Measurements from ENCODE around the gene TBC1D5.
A peak's percentile ranks its signal among the peaks of the same experiment; 100 is the strongest.
"Not testable (repeated sequence)": the region's sequence is repeated elsewhere in the genome, so short reads cannot be mapped to it uniquely, and the experiment has no call there.

TBC1D5 gene

DNA sequence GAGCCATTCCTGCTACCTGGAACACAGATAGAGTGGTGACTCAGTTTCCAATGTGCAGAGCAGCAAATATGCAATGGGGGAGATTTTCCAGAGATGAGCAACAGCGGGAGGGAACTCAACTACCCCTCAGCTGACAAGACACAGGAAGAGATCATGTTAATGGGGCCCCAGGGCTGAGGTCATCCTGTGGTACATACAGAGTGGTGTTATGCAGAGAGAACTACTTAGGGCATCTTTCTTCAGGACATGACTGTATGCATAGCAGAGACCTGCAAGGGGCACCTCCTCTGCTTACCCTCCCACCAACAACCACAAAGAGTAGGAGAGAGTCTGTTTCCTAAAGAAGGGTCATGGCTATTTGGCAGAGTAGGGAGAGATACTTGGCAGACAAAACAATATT, 6.8 kb upstream of the TBC1D5 start:
- no peak for DNase-seq

DNA sequence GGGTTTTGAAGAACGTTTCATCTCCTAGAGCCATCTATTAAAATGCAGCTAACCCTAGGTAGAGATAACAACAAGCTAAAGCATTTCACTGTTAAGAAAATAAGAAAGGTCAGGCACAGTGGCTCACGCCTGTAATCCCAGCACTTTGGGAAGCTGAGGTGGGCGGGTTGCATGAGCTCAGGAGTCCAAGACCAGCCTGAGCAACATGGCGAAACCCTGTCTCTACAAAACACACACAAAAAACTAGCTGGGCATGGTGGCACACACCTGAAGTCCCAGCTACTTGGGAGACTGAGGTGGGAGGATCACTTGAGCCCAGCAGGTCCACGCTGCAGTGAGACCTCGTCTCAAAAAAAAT, 5.4 kb upstream of the TBC1D5 start:
- DNase-seq, result no peak

DNA sequence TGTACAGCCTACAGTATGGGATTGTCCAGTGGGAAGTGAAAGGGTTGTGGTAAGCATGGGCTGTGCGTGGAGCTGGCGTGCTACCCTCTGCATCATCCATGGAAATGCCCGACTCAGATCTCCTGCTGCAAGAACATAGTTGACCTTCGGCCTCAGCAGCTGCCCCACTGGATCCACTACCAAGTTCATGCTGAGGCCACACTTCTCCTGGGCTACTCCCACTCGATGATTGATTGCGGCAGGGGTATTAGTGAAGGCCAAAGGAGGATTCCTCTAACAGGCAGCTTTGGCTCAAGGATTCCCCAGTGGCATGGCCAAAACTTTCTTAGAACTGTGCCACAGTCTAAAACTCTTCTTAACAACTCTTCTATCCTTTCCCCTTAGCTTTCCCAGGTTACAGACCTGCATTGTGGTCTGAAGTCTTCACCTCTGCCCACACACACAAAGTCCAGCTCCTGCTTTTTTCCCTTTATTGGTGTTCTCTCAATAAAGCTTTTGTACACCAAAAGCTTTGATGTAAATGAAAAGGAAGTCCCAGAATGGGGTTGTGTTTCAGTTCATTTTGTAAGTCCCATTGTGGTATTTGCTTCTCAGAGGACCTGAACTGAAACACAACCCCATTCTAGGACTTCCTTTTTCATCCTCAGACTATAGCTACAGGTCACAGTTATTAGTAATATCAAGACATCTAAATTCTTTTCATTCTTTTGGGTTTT, 4.9 kb upstream of the TBC1D5 start:
- no peak for DNase-seq

DNA sequence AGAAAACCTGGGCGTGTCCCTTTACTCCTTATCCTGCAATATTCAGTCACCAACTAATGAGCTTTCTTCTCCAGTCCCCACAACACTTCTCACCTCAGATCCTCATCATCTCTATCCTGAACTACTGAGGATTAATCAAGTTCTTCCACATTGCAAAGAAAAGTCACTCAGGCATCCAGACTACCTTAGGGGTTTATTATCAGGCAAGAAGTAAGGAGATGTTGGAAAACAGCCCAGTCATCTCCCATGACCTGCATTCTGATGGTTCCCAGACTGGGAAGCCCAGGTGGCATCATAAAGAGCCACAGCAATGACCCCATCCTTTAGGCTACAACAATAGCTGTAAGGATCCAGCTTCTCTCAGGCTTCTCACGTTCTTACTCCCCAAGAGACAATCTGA, 3.5 kb upstream of the TBC1D5 start:
- DNase-seq, result no peak

DNA sequence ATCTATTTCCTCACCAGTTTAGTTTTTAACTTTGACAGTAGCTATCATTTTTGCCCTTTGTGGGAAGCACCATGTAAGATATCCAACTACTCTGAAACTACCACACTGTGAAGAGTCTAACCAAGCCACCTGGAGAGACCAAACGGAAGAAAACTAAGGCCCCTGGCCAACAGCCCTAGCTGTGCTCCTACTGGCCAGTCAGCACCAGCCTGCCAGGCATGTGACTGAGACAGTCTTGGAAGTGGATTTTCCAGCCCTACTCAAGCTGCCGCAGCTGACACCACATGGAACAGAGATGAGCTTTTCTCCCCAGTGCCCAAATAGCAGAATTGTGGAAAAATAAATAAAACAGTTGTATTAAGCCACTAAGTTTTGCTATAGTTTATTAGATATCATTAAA, 2.9 kb upstream of the TBC1D5 start:
- no peak for DNase-seq

DNA sequence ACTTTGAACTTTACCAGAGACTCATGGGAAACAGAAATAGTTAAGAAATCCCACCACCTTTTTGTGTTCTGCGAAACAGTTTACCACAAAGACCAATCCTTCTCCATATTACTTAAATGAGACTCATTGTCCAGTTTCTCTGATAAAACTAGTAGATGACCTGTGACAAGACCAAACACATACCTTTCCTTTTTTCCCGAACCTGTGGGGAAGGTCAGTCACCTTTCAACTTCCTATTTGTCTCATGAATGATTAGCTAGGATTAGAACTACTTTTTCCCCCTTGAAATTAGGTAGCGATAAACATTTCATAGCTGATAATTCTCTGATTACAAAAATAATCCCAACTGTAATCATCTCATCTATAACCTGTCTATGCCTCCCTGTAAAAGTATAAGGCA, 2.3 kb upstream of the TBC1D5 start:
- DNase-seq, result no peak

DNA sequence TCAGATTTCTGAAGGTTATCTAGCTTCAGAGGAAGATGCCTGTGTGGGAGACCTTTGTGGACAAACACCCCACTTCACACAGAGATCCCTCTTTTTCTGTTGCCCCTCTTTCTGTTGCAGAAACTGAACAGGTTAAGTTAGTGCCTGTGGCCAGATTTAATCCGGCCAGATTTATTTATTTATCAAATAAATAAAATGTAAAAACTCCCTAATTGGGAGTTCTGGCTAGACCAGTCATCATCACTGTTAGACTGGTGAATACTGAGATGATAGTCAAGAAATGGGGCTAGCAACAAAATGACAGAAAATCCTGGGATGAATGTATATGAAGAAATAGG, 1.2 kb upstream of the TBC1D5 start:
- DNase-seq, result no peak

DNA sequence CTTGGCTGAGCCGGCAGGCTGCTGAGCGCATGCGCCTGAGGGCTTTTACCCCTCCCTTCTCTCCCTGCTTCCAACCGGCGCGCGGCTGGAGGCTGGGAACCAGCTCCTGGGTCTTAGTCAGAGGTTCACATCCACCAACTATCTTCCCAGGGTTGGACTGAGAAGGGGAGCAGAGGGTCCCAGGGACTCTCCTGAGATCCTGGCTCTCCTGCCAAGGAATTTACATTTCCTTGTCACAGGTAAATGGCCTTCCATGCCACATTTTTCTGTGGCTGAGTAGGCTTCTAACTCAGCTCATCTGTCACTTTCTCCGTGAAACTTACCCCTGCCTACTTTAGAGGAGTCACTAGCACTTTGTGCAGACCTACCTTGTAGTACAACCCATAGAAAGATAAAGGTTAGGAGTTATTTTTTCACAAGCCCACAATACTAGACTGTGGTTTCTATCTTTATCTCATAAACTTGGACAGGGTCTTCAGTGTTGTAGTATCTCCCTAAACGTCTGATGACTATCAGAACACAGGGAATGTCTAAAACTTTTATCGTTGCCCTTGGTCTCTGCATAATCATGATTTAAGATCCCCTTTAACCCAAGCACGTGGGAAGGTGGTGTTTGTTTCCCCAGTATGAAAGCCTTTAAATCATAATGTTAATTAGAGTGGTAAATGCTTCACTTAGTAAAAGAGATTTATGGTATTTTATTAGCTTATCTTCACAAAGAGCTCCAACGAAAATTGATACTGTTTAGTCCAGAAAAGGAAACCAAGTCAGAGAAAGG, 638 bp upstream of the TBC1D5 start:
- peak; percentile 42 for DNase-seq

DNA sequence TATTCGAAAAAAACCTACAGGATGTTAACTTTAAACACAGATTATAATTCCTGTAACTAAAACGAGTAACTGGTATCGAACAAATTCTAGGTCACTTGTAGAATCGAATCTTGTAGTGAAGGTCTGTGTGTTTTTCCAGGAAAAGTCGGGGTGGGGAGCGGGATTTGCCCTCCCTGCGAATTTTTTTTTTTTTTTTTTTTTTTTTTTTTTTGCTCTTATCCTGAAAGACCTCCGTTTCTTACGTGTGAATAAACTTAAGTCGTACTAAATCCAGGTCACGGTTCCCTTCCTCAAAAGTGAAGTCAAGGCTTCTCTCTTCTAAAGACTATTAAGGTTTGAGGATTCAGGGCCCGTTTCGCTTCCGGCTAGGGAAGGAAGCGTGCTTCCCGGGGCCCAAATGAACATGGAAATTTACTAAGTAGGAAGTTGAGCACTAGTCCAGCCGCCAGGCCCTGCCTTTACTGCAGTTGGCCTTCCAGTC, 770 bp downstream of the TBC1D5 start:
- DNase-seq, result peak; percentile 72

DNA sequence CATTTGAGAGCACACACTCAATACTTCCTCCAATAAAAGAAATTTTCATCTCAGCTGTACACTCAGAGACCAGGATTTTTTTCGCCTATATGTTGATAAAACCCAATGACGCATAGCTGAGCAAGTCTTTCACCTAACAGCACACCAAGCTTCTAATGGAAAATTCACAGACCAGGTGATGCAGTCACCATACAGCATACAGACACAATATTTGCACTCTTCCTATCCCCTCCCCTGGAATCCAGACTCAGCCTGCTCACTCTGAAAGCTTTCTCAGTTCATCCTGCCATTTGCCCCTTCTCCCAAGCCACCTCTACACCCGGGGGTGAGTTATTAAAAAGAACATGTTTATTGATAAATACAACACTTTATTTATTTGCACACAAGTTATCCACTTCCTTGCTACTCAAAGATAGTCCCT, 1.7 kb downstream of the TBC1D5 start:
- DNase-seq, result peak; percentile 41

DNA sequence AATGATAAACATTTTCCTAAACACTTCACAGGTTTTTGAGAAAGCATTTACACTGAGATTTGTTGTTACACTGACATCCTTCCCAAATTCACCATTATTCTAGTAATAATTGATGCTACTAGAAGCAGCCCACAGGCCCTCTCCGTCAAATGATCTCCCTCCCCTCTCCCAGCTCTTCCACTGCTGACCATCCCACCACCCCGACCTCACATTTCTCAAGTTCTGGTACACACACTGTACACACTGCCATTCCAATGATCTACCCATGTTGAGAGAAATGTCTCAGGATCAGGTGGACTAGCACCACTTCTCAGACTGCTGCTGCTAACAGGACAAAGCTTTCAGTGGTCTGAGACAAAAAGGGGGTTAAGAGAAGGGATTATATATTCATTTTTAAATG, 3.5 kb downstream of the TBC1D5 start:
- no peak for DNase-seq

DNA sequence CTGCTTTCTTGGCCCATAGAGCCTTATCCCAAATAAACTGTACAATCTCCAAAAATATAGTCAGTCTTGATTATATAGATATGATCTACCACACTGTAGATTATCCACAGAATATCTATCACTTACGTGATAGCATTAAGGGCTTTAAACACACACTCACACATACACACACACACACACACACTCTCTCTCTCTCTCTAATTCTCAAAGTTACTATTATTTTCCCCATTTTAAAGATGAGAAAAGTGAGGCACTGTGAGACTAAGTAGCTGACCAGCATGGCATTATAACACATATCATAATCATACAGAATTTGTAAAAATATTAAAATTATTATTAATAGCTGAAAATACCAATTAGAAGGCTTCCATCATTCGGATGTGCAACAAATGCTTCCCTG, 4.2 kb downstream of the TBC1D5 start:
- no peak for DNase-seq

DNA sequence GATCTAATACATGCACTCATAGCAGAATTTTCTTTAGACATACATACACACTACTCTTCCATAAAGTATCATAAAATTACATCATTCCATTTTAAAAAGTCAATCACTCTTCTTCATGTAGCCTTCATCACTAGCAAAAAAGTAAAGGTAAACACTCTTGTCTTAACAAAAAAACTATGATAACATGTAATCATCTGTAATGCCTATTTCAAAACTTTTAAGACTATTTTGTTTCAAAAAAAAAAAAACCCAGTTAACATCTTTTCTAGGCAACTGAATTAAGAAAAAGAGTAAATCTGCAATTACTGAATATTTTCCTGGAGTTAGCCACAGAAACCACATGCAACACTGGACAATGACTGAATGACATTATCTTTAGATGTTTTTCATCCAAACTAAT, 4.8 kb downstream of the TBC1D5 start:
- DNase-seq, result no peak

DNA sequence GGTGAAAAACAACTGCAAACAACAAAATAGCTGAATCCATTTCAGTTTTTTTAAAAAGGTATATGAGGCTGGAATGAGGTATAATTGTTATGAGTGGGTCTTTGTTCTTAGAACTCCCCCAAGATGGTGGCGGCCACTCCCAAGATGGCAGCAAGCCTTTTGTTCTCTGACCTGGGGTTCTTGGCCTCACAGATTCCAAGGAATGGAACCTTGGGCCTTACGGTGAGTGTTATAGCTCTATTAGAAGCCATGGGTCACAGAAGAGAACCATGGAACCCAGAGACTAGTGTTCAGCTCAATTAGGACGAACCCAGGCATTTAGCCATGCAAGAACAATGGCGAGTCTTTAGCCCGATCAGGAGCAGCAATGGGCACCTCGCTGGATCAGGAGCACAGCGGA, 7.1 kb downstream of the TBC1D5 start:
- DNase-seq, result not testable (repeated sequence)

DNA sequence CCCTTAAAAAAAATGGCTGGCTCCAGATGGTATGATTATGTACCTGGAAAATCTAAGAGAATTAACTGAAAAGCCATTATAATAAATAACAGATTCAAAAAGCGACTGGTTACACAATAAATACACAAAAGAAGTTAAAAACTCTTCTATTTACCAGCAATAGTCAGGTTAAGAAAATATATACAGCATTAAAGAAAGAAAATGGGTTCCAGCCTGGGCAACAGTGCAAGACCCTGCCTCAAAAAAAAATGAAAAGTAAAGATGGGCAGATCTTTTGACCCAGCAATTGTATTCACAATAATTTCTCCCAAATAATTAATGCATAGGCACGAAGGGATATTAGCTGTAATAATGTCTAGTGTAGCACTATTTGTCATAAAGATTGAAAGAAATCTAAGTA, 8.7 kb downstream of the TBC1D5 start:
- DNase-seq, result no peak

DNA sequence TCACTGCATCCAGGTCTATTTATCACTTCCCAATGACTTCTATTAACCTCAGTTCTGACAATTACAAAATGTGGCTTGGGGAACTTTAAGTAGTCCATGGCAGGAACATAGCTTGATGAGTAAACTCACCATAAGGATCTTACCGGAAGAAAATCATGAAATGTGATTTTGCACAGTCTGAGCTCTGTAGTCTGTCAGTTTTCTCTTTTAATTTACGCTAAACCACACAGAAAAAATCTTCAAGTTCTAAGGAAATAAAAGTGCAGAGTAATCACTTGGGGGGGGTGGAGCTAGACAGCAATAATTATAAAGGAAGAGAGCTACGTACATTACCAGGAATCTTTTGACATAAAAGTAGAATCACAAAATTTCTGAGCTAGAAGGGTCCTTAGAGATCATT, 9.2 kb downstream of the TBC1D5 start:
- no peak for DNase-seq

DNA sequence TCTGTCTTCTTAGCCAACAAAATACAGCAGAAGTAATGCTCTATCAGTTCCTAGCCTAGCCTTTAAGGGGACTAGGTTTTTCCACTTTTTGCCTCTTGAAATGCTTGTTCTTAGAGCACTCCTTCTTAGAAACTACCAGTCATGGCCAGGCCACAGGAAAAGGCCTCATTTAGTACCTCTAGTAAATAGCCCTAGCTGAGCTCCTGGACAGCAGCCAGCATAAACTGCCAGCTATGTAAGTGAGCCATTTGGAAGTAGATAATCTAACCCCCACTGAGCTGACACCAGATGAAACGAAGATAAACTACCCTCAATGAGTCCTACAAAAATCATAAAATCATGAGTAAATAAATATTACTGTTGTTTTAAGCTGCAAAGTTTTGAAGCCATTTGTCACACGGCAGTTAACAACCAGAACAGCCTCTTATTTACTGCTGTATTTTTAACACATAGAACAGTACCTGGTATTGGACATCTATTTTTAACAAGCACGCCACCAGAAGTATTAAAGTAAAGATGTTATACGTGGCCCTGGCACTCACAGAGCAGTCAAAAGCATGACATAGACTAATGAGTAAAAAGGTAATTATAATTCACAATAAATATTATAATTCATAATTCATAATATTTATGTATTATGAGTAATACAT, 12.0 kb downstream of the TBC1D5 start:
- peak; percentile 64 for DNase-seq

DNA sequence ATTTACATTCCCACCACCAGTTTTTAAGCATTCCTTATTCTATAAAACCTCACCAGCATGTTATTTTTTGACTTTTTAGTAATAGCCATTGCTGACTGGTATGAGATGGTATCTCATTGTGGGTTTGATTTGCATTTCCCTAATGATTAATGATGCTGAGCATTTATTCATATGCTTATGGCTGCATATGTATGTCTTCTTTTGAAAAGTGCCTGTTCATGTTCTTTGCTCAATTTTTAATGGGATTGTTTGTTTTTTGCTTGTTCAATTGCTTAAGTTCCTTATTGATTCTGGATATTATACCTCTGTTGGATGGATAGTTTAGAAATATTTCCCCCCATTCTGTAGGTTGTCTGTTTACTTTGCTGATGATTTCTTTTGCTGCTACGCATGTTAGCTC, 16.1 kb downstream of the TBC1D5 start:
- DNase-seq, result no peak

DNA sequence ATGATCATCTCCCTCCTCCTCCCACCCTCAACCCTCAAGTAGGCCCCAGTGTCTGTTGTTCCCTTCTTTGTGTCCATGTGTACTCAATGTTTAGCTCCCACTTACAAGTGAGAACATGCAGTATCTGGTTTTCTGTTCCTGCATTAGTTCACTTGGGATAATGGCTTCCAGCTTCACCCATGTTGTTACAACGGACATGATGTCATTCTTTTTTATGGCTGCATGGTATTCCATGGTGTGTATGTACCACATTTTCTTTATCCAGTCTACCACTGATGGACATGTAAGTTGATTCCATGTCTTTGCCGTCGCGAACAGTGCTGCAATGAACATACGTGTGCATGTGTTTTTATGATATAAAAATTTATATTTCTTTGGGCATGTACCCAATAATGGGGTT, 16.6 kb downstream of the TBC1D5 start:
- DNase-seq, result not testable (repeated sequence)

DNA sequence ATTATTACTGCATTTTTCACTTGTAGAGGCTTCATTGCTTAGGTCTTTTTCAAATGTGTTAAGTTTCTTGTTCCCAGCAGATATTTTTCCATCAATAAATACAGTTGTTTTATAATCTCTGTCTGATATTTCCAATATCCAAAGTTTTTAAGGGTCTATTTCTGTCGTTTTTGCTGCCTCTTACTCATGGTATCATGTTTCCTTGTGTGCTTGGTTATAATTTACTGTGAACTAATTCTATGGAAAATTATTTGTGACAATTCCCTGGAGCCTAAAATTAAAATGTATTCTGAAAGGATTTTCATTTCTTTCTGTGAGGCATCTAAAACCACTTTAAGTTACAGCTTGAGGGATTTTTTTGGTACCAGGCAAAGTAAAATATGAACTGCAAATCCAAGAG, 17.5 kb downstream of the TBC1D5 start:
- DNase-seq, result no peak

DNA sequence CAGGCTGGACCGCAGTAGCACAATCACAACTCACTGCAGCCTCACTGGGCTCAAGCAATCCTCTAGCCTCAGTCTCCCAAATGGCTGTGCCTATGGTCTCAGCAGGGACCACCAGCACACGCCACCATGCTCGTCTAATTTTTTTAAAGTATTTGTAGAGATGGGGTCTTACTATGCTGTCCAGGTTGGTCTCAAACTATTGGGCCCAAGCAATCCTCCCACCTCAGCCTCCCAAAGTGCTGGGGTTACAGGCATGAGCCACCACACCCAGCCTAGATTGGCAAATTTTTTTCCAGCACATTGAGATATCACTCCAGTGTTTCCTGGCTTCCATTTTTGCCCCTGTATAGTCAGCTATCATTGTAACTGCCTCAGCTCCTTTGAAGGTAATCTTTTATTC, 18.3 kb downstream of the TBC1D5 start:
- no peak for DNase-seq

DNA sequence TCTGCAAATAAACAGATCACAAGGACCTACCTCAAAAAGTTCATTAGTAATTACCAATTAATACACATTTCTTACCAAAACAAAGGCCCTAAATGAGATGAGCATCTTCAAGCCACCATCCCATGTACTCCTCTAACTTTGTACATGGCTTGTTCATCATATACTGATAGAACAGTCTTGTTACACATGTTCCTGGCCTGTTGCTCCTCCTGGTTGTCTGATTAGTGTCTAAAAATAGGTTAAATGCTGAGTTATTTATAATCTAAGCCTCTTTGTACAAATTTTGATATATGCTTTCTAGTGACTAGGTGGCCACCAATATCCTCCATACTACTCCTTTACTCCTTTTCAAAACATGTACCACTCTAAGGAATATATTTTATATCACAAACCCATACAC, 25.0 kb downstream of the TBC1D5 start:
- no peak for DNase-seq

DNA sequence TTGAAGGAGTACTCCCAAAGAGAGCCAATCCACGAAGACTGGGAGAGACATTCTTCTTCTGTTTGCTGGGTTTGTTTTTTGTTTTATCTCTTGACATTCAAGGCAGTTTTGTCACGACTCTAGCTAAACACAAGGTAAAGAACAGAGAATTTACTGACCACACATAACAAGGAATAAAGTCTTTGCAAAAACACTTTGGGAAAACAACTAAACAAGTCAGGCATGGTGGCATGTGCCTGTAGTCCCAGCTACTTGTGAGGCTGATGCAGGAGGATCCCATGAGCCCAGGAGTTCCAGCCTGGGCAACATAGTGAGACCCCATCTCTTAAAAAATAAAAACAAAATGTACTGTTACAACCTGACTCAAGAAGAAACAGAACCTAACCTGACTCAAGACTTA, 28.0 kb downstream of the TBC1D5 start:
- DNase-seq, result no peak

DNA sequence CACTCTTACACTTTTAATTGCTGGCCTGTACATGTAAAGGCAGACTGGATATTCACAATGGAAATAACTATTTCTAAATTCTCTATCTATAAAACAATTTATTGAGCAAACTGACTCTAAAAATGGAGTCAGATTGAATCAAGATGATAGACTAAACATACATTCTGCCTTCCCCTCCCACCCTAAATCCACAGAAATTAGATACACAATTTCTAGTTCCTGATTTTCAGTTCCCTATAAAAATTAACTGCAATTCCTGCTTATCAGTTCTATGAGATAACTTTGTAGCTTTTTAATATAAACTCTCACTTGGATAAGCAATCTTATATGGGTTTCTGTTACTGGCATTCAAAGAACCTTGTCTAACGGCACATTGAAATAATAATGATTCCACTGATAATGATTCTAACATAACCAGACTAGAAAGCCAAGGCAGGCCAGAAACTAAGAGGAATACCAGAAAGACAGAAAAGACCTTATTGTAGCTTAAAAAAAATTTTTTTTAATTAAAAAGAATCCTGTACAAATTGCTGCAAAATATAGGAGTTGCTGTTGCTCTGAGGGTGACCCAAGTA, 33.1 kb downstream of the TBC1D5 start:
- no peak for DNase-seq
